Mucosa of descending colon (tissue), 3 donors: ENCODE measurements around the gene COMMD9. TPM values are rescaled to one million over a fixed set of nuclear protein-coding genes. Genes with fewer than 3 reads are reported as not detected.

Experiments used
- ATAC-seq: fragments of 200-7000 bp; cut with Tn5 transposase; one replicate; pipeline ENCODE4 v1.9.1; 2020; ENCODE audit warnings: mild to moderate bottlenecking, moderate library complexity
- DNase-seq, 3 donors: peaks; one replicate each; pipeline ENCODE4 v3.0.0-alpha.2; 2020
- H3K36me3 ChIP-seq: fragments of 200-600 bp; one replicate; pipeline ENCODE4 v1.8.0; 2021; ENCODE audit warnings: low read depth, mild to moderate bottlenecking
- H3K4me1 ChIP-seq: fragments of 200-600 bp; one replicate; pipeline ENCODE4 v1.8.0; 2021; ENCODE audit warnings: low read depth, mild to moderate bottlenecking
- H3K4me3 ChIP-seq: fragments of 200-600 bp; one replicate; pipeline ENCODE4 v1.8.0; 2021; ENCODE audit warnings: mild to moderate bottlenecking
- H3K9me3 ChIP-seq: fragments of 200-600 bp; one replicate; pipeline ENCODE4 v1.8.0; 2021; ENCODE audit warnings: mild to moderate bottlenecking
- intact Hi-C, 2 donors: fragments of 100-400 bp; cut with DNase I in 1 of 2; cut with micrococcal nuclease in 1 of 2; formaldehyde crosslinking; loops; one replicate each; pipeline versions ENCODE4 v1.11.0 to v1.11.1; 2022; cut with DNase I, micrococcal nuclease
- total RNA-seq, 3 donors: library from RNA; stranded (reverse); fragmentation: NEBNext Ultra II Directional in 2 of 3; extraction: Animal tissue kit (Norgen Biotek cat#: 25700) in 2 of 3; gene quantifications; one replicate each; pipeline versions ENCODE4 v1.2.1 to v1.2.4, GENCODE V29; 2021 to 2023
- TF ChIP-seq, protein P1 (sequence below): fragments of 200-600 bp; IDR thresholded peaks from one replicate; pipeline ENCODE4 v1.8.0; 2022; ENCODE audit warnings: antibody characterized with exemption, mild to moderate bottlenecking
- donor health status: DM: no; HTN: no; CAD: no; lungs with moderate emphysema.
- donor health status: DM: no; HTN: no; CAD: no.
- donor health status: DM: no; HTN: yes; CAD: no.

Gene COMMD9
- total RNA-seq, 3 donors from 2014 or later: 35.4 to 64.0 (median 40.8) TPM

DNA sequence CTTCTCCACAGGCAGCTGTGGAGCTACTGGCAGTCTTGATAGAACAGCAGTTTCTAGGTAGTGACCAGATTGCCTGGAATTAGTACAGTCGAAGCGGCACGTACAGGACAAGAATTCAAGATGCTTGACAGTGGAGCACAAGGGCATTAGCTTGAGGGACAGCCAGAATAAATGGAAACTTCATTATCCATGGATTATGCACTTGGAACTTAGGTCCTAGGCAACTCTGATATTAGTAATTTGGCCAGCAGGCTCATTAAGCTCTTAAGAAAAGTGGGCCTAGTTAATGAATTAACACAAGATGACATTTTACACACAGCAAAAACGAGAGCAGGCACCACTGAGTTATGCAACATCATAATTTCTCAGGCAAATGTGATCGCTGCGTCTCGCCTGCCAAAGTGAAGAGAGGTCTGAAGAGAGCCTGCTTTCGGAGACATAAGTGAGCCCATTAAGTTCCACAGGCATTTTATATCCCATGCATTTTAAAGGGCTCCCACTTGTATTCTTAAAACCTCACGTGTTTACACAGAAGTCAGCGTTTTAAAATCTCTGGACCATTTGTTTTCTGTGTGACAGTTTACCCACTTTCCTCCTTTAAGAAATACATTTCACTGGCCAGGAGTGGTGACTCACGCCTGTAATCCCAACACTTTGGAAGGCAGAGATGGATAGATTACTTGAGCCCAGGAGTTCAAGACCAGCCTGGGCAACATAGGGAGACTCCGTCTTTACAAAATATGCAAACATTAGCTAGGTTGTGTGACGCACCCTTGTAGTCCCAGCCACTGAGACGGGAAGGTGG is 66.2 kb downstream of the COMMD9 start:
- TF ChIP-seq, protein P1, sequence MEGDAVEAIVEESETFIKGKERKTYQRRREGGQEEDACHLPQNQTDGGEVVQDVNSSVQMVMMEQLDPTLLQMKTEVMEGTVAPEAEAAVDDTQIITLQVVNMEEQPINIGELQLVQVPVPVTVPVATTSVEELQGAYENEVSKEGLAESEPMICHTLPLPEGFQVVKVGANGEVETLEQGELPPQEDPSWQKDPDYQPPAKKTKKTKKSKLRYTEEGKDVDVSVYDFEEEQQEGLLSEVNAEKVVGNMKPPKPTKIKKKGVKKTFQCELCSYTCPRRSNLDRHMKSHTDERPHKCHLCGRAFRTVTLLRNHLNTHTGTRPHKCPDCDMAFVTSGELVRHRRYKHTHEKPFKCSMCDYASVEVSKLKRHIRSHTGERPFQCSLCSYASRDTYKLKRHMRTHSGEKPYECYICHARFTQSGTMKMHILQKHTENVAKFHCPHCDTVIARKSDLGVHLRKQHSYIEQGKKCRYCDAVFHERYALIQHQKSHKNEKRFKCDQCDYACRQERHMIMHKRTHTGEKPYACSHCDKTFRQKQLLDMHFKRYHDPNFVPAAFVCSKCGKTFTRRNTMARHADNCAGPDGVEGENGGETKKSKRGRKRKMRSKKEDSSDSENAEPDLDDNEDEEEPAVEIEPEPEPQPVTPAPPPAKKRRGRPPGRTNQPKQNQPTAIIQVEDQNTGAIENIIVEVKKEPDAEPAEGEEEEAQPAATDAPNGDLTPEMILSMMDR: no peak
- H3K36me3 ChIP-seq: no peaks in the 10 kb centered on the region
- H3K4me1 ChIP-seq: no peaks in the 10 kb centered on the region
- intact Hi-C loops: no loop called here
- no peak overlapping the region for H3K4me3 ChIP-seq
- DNase-seq (no peak), ATAC-seq (no peak)
- H3K9me3 ChIP-seq: peaks cover 13% of the 10 kb centered on the region

Other genes with a start within 250 kb of the COMMD9 start
- gene PRR5L, start 6.9 kb upstream of the COMMD9 start, total RNA-seq: 100 to 1,000 TPM; 138 to 250 (median 203) TPM
- gene TRAF6, start 220.8 kb upstream of the COMMD9 start, total RNA-seq: 10 to 100 TPM; 15.5 to 19.2 (median 17.9) TPM